Non-pigmented ciliary epithelial cell (primary cell): ENCODE results near the gene FBN1.

Experiments used
- DNase-seq: peaks from one replicate; pipeline ENCODE4 v3.0.0-alpha.2; 2010; ENCODE audit warnings: low read depth

FBN1 gene

DNA sequence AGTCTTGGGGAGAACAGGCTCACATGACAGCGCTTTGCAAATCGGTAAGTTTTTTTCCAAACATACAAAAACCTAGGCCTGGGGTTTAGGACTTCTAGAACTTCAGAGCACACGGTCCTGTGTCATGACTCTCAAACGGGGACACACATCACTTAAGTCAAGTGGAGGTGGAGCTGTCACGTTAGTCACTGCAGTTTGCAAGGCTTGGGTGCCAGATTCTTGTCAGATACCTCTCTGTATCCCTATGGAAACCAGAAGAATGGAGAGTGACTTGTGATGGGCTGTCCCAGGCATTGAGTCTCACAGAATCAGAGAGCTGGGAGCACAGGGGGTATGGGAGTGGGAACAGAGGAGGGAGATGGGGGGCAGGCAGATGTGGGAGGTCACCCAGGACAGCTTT is 249.5 kb downstream of the FBN1 start:
- no peak for DNase-seq

DNA sequence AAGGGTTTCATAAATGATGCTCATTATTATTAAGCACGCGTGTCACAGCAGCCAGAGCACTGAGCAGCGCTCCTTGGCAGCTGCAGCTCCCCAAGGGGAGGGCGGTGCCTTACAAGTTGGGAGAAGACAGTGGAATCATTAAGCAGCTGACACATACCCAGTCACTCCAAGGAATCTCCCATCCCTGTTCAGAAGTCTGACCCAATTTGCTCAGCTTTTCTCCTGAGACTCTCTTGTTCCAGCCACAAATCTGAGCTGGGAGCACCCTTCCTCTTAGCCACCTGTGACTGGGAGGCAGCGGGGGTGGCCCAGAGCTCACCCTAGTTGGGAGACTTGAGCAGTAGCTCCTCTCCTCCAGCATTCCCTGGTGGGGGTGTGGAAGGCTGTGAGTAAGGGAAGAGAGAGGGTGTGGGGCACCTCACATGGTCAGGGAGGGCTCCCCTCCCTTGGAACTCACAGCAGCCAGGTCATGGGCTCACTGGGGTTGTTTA is 249.9 kb downstream of the FBN1 start:
- DNase-seq, result no peak

DNA sequence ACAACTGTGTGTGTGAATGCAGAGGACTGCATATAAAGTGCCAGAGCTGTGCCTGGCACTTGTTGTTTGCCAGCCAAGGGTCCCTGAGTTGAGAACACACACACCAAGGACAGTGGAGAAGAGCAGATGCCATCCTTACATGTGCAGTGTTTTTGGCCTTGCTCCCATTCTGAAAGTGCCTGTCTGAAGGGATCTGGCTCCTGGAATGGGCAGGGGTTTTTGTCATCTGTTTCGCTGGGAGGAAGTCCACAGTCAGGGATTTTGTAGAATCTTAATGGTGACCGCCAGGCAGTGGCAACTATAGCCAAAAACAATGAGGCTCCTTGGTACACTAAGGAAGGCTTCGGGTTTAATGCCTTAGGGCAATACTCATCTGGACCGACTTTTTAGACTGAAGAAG is 250.5 kb downstream of the FBN1 start:
- DNase-seq, result no peak

DNA sequence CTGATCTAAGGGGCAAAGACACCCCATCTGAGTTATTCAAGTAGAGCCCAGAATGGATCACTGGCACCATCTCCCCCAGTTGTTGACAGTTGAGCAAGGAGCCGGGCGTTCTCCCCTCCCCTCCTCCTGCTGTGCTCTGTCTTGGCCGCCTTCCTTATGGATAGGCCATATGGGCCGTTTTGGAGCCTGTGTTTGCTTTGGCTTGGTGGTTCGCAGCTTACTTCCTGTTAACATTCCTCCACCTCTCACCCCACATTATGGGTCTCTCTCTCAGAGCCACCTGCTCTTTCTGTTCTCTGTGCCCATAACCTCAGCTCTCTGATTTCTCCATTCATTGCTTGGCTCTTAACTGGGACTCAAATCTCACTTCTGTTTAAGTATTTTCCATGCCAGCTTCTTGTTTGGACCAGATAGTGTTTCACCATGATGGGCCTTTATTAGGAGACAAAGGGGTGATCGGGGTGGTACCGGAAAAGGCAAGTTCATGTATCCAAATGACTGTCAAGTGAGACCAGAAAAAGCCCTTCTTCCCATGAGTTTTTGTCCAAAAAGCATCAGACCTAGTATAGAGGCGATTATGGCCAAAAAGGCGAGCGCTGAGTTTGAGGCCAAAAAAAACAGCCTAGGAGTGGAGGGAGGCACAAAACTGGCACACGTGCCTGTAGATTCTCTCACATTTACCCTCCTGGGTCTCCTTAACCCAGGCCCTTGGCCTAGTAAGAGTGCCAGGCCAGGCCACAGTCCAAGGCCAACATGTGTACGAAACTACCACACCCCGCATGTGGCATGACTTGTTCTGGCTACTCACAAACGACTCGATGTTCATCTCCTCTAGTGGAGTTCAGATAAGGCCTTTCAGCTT is 251.6 kb downstream of the FBN1 start:
- DNase-seq, result no peak

DNA sequence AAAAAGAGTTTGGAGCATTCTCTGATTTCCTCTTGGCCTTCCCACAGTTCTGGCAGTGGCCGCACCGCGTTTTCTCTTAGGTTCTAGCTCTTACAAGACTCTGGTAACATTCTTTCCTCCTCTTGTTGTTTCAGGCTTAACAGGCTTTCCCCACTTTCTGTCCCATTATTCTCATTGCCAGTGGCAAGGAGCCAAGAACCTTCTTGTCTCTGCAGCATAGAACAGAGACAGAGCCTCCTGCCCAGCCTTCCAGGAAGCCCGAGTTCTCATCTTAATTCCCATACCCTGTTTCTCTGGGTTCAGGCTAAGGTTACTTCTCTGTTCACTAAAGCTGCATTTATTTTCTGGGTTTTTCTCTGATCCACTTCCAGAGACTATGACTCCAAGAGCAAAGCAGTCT is 253.2 kb downstream of the FBN1 start:
- DNase-seq, result no peak

DNA sequence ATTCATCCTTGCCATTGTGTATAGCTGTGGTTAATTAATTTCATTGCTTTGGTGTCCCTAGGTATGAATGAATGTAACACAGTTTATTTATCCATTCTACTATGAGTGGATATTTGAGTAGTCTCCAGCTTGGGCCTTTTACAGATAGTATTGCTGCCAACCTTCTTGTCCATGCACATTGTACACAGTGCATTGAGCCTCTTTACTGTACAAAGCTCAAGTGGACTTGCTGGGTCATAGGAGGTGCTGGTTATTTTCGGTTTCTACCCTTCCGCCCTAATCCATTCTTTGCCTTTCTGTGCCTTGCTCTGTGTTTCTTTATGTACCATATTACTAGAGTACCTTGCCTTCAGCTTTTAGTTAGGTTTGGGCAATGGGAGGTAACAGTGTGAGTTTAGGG is 253.6 kb downstream of the FBN1 start:
- DNase-seq, result no peak

DNA sequence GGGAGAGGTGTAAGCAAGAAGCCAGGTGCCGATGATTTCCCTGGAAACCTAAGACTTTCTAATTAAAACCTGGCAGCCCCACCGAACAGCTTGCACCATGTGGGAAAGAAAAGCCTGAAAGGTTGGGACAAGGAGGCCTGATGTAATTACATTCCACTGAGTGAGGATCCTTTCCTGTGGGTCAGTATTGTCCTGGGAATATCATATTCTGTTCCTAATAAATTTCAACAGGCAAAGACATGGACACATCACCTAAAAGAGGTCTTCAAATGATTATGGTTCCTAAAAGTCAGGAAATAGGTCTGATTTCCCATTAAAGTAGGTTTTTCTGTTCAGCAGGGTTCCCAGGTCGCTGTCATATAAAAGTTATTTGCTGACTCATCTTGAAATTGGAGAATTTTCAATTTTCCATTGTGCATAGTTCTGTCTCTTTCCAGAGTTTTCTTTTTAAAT is 255.8 kb downstream of the FBN1 start:
- no peak for DNase-seq

DNA sequence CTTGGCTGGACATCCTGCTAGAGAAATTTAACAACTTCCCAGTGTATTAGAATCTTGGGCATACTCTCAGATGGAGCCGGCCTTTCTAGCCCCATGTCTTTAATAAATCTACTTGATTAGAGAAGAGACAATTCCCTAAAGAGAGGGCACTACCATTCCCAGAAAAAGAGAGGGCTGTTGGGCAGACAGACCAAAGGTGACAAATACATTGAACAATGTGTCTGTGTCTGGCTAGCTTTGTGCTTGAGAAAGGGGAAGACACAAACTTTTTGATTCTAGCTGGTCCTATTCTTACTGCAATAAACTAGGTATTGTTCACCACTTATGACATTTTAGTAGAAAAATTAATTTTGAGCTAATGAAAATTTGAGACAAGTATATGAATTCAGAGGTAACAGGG is 256.6 kb downstream of the FBN1 start:
- no peak for DNase-seq

DNA sequence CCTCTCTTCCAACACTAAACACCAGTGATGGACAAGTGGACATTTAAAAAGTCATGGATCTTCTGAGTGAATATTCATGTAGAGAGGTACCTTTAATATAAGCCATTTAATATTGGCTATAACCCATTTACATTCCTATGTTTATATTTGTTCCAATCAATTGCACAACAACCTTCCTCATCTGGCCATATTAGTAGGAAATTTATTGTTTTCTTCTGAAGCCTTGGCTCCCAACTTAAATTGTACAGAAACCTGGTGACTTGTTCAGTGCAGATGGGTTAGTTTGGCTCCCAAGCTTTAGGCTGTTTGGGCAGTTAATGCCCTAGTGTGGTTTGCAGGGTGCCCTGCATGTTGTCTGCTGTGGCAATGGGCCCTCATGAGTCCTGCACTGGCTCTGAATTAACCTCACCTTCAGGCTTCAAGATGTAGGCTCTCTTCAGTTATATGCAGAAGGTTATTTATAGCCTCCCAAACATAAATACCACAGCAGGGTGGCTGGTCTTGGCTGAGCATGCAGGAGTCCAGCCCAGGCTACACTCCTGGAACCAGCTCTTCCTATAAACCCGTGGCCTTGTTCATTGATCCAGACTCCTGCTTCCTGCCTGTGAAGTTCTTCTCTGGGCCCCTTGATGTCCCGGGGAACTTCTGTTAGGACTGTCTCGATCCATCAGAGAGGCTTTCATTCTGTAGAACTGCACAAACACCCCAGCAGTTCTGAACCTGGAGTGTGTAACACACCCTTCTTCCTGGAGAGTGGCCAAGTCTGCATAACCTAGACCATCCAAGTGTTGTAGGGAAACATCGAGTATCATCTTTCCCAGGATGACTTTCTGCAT is 257.3 kb downstream of the FBN1 start:
- DNase-seq, result no peak

DNA sequence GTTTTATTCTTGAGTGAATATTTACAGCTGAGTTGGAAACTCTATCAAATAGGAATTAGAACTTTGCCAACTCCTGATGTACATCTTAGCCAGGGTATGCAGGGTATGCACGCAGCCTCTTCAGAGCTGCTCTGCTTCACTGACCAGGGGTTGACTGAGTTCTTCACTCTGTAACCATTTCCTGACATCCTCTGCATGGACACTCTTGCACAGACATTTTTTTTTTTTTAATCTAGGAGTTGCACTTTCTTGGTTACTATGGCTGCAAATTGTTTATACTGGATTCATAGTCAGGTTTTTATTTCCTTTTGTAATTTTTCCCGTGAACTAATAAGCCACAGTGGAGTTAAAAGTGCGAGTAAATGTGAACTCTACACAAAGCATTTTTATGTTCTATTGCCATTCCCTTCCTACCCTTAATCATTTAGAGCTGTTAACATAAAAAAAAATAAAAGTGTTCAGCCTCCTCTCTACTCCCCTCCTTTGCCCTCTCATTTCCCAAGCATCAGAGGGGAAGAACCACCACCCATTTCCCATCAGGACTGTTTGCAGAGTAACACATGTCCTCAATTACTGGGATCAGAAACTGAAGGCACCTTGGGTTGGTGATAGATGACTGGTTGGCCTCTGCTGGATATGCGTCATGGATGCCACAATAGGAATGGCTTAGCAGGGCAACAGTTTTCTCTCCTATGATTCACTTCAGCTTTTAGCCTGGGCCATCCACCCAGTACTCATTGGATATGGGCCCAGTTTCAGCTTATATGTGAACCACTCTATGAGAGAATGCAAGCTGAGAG is 260.3 kb downstream of the FBN1 start:
- no peak for DNase-seq

DNA sequence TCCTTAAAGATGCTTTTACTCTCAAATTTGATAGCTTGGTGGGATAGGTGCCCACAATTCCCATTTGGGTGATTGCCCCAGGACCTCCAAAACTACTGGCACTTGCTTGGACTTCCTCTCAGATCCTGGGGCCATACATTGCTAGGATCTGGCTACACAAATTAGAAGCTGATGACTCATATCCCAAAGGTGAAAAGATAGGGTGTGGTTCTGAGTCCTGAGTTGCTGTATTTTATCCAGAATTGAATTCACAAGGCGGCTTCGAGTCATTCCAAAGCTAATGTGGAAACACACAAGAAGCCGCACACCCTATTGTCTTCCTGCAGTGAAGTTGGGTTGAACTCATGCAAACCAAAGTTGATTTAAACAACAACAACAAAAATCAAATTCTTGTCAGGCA is 260.9 kb downstream of the FBN1 start:
- no peak for DNase-seq

DNA sequence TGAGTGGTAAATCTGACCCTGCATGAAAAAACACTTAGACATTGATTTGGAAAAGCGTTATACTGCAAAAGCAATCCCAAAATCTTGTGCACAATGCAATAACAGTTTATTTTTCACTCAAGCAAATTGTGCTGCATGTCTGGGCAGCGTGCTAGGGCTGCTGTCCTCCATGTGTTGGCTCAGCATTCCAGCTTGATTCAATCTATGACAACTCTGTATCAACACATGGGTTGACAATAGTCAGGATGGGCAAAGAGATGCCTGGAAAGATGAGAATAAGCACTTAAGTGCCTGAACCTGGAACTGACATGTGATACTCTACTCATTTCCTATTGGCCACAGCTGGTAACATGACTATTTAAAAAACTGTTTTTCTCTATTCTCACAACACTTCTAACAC is 262.5 kb downstream of the FBN1 start:
- DNase-seq, result no peak

DNA sequence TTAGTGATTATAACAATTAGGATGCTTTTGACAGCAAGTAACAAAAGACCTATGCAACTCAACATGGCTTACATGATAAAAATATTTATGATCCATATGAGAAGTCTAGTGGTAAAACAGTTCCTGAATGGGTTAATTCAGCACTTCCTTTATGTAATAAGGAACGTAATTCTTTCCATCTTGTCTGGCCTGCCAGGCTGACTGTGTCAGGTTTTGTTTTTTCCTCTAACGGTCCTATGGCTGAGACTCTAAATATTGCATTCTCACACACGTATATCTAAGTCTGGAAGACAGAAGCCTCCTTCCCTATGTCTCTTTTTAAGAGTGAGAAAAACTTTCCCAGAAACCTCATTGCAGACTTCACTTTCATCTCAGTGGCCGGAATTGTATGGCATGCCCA is 263.6 kb downstream of the FBN1 start:
- DNase-seq, result no peak

DNA sequence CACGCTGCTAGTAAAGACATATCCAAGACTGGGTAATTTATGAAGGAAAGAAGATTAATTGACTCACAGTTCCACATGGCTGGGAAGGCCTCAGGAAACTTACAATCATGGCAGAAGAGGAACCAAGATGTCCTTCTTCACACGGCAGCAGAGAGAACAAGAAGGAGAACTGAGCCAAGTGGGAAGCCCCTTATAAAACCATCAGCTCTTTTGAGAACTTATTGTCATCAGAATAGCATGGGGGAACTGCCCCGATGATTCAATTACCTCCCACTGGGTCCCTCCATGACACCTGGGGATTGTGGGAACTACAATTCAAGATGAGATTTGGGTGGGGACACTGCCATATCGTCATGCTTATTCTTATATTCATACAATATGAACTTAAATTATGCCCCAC is 265.3 kb downstream of the FBN1 start:
- no peak for DNase-seq

DNA sequence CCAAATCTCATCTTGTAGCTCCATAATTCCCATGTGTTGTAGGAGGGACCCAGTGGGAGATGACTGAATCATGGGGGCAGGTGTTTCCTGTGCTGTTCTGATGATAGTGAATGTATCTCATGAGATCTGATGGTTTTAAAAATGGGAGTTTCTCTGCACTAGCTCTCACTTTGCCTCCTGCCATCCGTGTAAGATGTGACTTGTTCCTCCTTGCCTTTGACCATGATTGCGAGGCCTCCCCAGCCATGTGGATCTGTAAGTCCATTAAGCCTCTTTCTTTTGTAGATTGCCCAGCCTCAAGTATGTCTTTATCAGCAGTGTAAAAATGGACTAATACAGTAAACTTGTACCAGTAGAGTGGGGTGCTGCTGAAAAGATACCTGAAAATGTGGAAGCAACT is 269.7 kb downstream of the FBN1 start:
- DNase-seq, result no peak

DNA sequence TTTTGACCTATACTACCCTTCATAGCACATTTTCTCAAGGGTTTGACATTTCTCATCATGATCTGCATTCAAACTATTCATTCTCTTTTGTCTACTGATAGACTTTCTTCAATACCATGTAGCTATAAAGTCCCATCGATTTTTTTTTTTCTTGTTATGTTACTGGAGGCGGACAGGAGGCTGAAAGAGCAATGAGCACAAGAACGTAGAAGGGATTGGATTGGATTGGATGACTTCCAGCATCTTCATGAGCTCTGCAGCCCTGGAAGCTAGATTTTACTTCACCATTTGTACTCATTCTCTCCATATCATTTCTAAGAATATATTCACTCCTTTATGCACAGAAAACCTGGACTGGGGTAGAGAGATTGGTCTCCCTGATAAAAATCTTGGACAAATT is 271.0 kb downstream of the FBN1 start:
- DNase-seq, result no peak

DNA sequence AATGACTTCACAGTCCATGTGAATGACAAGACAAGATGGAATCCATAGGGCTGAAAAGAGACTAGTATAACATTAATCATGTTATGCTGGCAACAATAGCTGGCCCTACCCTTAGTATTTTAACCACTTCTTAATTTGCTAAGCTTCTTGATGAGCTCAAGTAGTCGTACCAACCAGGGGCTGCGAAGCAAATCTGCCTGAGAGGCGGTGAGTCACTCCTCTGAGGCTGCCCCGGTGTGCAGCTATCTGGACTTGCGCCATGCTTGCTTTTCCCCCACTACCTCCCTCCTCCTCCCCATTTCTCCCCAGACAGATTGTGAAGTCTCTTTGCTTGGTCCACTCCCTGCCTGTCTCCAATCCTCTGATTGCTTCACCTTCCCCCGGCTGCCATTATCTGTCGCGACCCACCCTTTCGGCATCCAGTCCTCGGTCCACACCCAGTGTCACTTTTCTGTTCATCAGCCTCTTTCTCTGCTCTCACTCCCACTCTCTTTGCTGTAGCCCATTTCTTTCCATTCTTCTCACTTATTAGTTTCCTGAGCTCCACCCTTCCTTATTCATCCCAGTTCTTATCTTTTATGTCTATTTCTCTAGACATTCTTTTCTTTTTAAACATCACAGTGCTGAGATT is 271.6 kb downstream of the FBN1 start:
- DNase-seq, result peak; percentile 61

DNA sequence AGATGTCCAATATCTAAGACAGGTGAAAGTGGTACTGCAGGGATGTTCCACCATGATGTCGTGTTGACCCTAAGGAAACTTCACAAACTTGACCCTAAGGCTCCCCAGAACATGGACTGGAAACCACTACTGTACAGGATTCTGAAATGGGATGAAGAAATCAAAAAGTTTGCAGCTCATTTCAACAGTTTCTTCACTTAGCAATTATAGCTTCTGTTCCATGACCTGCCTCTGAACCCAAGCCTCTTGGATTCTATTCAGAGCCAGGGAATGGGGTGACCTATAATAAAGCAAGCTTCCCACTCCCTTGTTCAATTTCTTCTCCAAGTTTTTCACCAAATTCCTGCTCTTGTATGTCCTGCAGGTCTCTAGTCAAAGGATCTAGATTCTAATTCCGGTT is 273.5 kb downstream of the FBN1 start:
- DNase-seq, result no peak

DNA sequence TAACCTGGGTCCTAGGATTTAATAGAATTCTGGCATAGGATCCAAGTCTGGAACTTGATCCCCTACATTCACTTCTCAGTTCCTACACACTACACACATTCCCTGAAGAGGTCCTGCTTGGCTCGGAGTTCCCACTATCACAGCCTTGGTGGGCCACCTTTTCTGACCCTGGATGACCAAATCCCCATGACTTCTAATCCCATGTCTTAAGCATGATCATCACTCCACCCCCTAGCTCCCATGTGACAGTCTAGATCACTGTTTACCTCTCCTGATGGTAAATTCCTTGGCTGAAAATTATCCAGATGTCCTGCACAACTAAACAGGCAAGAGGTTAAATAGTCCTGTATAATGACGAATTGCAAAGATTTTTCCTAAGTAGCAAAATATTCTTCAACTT is 274.0 kb downstream of the FBN1 start:
- no peak for DNase-seq

DNA sequence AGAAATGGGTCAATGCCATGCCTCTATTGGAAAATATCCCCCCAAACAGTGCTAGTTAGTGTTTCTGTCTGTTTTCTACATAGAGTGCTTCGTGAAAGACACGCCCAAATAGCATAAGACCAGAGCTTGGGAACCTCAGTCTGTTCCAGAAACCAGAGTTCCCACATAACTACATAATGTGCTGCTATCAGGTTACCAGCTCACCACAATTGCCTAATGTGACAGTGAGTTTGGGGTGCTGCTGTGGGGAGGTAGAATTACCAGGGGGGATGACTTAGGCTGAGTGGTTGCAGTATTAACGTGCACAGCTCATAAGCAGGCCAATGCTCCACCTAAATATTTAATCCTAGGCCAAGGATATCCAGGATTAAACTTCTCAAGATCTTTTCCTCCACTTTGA is 275.0 kb downstream of the FBN1 start:
- peak; percentile 76 for DNase-seq

DNA sequence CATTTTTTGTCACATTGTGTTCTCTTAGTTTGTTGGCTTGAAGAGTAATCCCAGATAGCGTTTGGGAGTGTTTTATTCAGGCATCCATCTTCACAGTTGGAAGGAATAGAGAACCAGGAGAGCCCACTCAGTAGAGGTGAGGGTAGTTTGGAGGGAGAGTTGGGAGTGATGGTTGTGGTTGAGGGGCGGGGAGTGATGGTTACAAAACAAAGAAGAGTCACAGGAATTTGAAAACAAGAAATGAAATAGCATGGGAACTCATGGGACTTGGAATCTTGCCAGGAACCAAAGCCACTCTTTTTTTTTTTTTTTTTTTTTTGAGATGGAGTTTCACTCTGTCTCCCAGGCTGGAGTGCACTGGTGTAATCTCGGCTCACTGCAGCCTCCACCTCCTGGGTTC is 278.0 kb downstream of the FBN1 start:
- DNase-seq, result no peak
